Measurements from ENCODE around the gene WDR38. TPM values are rescaled to one million over a fixed set of nuclear protein-coding genes. Genes with fewer than 3 reads are reported as not detected.

Gene WDR38
- total RNA-seq, 6 experiments from 2014 or later = not detected

DNA sequence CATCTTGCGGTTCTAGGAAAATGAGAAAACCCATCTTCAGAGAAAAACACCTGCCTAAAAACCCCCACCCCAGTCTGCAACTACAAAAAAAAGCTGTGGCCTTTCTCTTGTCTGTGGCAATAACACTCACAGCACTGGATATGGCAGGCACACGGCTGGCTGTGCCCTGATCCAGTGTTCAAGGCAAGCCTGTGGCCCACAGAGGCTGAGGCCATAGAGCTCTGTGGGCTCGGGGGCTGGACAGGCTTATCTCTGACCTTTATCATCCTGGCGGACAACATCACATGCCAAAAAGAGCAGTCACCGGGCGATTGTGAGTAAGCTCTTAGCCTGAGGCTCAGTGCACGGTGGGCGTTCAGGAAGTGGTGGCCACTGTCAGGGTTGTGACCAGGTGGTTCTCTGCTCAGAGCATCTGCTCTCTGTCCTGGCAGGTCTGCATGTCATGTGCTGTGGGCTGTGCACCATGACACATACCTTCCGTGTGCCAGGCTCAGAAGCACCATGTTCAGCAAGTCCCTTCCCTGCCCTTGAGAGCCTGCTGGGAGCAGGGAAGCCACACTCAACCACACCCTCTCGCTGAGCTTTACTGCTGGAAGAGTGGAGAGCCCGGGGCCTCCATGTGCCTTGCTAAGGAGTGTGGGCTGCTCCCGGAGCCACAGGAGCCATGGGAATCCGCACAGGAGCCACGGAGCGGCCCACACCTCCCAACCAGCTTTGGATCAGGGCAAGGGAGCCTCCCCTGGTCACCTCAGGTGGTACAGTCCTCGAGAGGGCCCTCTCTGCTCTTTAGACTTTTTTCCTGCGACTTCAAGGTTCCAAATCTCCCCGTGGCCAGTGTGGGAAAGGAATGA is 34.6 kb upstream of the WDR38 start:
- Histone ChIP-seq H3K36me3 (no peaks in the 10 kb centered on the region), H3K9me3 (no peaks in the 10 kb centered on the region), H3K27ac (no peak overlapping the region), H3K27me3 (no peaks in the 10 kb centered on the region), H3K4me1 (peaks cover 0 to 4% (median 0%) of the 10 kb centered on the region in 4 donors), H3K4me3 (no peak overlapping the region)
- TF ChIP-seq, protein P1, sequence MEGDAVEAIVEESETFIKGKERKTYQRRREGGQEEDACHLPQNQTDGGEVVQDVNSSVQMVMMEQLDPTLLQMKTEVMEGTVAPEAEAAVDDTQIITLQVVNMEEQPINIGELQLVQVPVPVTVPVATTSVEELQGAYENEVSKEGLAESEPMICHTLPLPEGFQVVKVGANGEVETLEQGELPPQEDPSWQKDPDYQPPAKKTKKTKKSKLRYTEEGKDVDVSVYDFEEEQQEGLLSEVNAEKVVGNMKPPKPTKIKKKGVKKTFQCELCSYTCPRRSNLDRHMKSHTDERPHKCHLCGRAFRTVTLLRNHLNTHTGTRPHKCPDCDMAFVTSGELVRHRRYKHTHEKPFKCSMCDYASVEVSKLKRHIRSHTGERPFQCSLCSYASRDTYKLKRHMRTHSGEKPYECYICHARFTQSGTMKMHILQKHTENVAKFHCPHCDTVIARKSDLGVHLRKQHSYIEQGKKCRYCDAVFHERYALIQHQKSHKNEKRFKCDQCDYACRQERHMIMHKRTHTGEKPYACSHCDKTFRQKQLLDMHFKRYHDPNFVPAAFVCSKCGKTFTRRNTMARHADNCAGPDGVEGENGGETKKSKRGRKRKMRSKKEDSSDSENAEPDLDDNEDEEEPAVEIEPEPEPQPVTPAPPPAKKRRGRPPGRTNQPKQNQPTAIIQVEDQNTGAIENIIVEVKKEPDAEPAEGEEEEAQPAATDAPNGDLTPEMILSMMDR (IDR thresholded peaks at IDR 0.05) = no peak
- no peak for TF ChIP-seq POLR2A (IDR thresholded peaks at IDR 0.05)
- 29% methylated on average over 6 of the region's 18 CpGs for WGBS (ENCODE audit: insufficient coverage, low coverage, low lambda C conversion rate, missing lambda C conversion rate)
- intact Hi-C loops (cut with DNase I) = no loop called here
- DNase-seq (peak in 2 of 3 donors; percentile 51 to 53), ATAC-seq (peak; percentile 67 to 94 (median 74))

DNA sequence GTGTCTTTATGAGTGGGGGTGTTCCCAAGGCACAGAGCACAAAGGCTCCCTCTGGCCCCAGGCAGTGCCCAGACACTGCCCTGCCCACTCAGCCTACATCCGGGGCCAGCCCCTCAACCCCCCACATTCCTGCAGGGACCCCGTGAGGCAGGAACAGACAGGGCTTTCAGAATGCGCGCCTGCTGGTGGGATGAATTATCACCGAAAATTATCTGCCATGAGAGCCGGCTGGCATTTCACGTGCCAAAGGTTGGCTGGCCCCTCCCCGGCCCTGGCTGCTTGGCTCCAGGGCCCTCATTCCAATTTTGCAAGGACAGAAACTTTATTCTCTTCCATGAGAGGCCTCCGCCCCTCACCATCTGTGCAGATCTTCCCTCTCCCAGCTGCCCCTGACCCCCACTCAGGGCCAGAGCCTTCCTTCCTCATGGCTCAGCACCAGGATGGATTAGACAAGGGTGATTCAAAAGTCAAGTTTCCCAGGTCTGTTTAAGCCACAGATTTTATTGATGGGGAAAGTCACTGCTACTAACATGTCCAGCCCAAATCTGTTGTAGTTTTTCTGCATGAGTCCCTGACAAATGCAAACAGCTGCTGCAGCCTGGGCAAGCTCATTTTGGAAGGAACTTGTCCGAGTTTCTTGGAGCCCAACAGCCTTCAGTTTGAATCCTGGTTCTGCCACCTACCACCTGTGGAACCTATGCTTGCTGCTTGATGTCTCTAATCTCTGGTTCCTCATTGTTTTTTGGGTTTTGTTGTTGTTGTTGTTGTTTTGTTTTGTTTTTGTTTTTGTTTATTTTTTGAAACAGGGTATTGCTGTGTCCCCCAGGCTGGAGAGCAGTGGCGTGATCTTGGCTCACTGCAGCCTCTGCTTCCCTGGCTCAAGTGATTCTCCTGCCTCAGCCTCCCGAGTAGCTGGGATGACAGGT is 32.3 kb upstream of the WDR38 start:
- H3K27me3 ChIP-seq = no peaks in the 10 kb centered on the region
- DNase-seq (peak in 1 of 3 donors; percentile 14), ATAC-seq (no peak)
- H3K4me3 ChIP-seq = no peak overlapping the region
- TF ChIP-seq, protein P1 (IDR thresholded peaks at IDR 0.05) = no peak
- no peak for TF ChIP-seq POLR2A (IDR thresholded peaks at IDR 0.05)
- H3K9me3 ChIP-seq = no peaks in the 10 kb centered on the region
- H3K4me1 ChIP-seq = peaks cover 0 to 4% (median 0%) of the 10 kb centered on the region in 4 donors
- intact Hi-C loops (cut with DNase I) = no loop called here
- no peaks in the 10 kb centered on the region for H3K36me3 ChIP-seq
- no peak overlapping the region for H3K27ac ChIP-seq
- WGBS (ENCODE audit: insufficient coverage, low coverage, low lambda C conversion rate, missing lambda C conversion rate) = 63% methylated on average over 3 of the region's 12 CpGs

DNA sequence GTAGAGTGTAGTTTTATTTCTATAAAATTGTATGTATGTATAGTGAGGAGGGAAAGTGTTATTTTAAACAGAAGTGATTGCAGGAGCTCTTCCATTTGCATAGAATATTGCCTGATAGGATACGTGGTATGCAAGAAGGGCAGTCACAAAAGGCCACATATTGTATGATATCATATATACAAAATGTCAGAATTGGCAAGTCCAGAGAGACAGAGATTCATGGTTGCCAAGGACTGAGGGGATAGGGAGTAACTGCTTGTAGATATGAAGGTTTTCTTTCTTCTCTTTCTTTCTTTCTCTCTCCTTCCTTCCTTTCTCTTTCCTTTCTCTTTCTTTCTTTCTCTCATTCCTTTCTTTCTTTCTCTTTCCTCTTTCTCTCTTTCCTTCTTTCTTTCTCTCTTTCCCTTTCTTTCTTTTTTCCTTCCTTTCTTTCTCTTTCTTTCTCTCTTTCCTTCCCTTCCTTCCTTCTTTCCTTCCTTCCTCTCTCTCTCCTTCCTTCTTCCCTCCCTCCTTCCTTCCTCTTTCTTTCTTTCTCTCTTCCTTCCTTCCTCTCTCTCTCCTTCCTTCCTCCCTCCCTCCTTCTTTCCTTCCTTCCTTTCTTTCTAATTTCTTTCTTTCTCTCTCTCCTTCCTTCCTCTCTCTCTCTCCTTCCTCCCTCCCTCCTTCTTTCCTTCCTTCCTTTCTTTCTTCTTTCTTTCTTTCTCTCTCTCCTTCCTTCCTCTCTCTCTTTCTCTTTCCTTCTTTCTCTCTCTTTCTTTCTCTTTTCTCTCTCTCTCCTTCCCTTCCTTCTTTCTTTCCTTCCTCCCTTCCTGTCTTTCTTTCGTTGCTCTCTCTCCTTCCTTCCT is 24.5 kb upstream of the WDR38 start:
- intact Hi-C loops (cut with DNase I) = no loop called here
- no peak overlapping the region for H3K4me3 ChIP-seq
- TF ChIP-seq, protein P1 (IDR thresholded peaks at IDR 0.05) = no peak
- no peak for TF ChIP-seq POLR2A (IDR thresholded peaks at IDR 0.05)
- no peak overlapping the region for H3K27ac ChIP-seq
- no peaks in the 10 kb centered on the region for H3K27me3 ChIP-seq
- DNase-seq (no peak), ATAC-seq (no peak)
- 21% methylated on average over 2 of the region's 2 CpGs for WGBS (ENCODE audit: insufficient coverage, low coverage, low lambda C conversion rate, missing lambda C conversion rate)
- H3K4me1 ChIP-seq = no peaks in the 10 kb centered on the region
- no peaks in the 10 kb centered on the region for H3K36me3 ChIP-seq
- H3K9me3 ChIP-seq = no peaks in the 10 kb centered on the region

DNA sequence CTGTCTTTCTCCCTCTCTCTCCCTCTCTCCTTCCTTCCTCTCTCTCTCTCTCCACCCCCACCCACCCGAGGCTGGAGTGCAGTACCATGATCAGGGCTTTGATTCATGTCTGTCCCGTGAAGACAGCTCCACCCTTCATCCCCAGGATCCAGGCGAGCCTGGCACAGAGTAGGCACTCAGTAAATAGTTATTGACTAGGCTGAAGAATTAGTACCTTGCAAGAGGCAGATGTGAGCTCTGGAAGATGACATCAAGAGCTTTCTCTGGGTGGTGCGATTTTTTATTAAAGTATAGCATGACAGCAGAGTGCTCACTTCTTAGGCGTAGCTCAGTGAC is 24.0 kb upstream of the WDR38 start:
- H3K4me3 ChIP-seq = no peak overlapping the region
- no peaks in the 10 kb centered on the region for H3K27me3 ChIP-seq
- no peak overlapping the region for H3K27ac ChIP-seq
- no peak for ATAC-seq
- H3K4me1 ChIP-seq = no peaks in the 10 kb centered on the region
- no peaks in the 10 kb centered on the region for H3K9me3 ChIP-seq
- H3K36me3 ChIP-seq = no peaks in the 10 kb centered on the region
- peak in 1 of 3 donors; percentile 8 for DNase-seq
- WGBS (ENCODE audit: insufficient coverage, low coverage, low lambda C conversion rate, missing lambda C conversion rate) = 33% methylated on average over 5 of the region's 5 CpGs
- intact Hi-C loops (cut with DNase I) = no loop called here
- TF ChIP-seq POLR2A (IDR thresholded peaks at IDR 0.05) = no peak
- TF ChIP-seq, protein P1 (IDR thresholded peaks at IDR 0.05) = no peak

Data from right lobe of liver (tissue), 6 donors.